DOHH2 (cell line): ENCODE results near the gene APOD.
"Not testable (repeated sequence)": the region's sequence is repeated elsewhere in the genome, so short reads cannot be mapped to it uniquely, and the experiment has no call there.

ENCODE experiments used
- H3F3A ChIP-seq: fragments of 200-600 bp; sonication (generic), shearing (Covaris generic); 2 replicates; pipeline ENCODE4 v1.6.0; 2016; ENCODE audit warnings: antibody characterized with exemption, mild to moderate bottlenecking; ENCODE audit not compliant: control insufficient read depth, insufficient read depth
- H3K27ac ChIP-seq: fragments of 200-600 bp; sonication (generic); 2 replicates; pipeline ENCODE4 v1.5.1; 2014; ENCODE audit warnings: low read depth, mild to moderate bottlenecking, low read length, moderate library complexity
- H3K27me3 ChIP-seq: fragments of 200-600 bp; sonication (generic); 2 replicates; pipeline ENCODE4 v1.6.1; 2014; ENCODE audit warnings: mild to moderate bottlenecking, low read length, mixed read lengths; ENCODE audit not compliant: control insufficient read depth
- H3K36me3 ChIP-seq: fragments of 200-600 bp; sonication (generic); 2 replicates; pipeline ENCODE4 v1.6.1; 2014; ENCODE audit warnings: mild to moderate bottlenecking, low read length, moderate library complexity, mixed read lengths; ENCODE audit not compliant: control insufficient read depth
- H3K4me1 ChIP-seq: fragments of 200-600 bp; sonication (generic); 2 replicates; pipeline ENCODE4 v1.6.1; 2014; ENCODE audit warnings: mild to moderate bottlenecking, low read length, mixed read lengths; ENCODE audit not compliant: control insufficient read depth
- H3K4me2 ChIP-seq: fragments of 200-600 bp; sonication (generic); 2 replicates; pipeline ENCODE4 v1.6.0; 2014; ENCODE audit warnings: mild to moderate bottlenecking, low read length, moderate library complexity
- H3K4me3 ChIP-seq: fragments of 200-600 bp; sonication (generic); 2 replicates; pipeline ENCODE4 v1.5.1; 2014; ENCODE audit warnings: mild to moderate bottlenecking, low read length, mixed read lengths
- H3K79me2 ChIP-seq: fragments of 200-600 bp; sonication (generic); 2 replicates; pipeline ENCODE4 v1.6.1; 2014; ENCODE audit warnings: mild to moderate bottlenecking, low read length, mixed read lengths; ENCODE audit not compliant: control insufficient read depth
- H3K9me2 ChIP-seq: fragments of 200-600 bp; sonication (generic); replicated peaks from 2 replicates; pipeline ENCODE4 v1.6.1; 2014; ENCODE audit warnings: mild to moderate bottlenecking, low read length, mixed read lengths; ENCODE audit not compliant: control insufficient read depth
- H3K9me3 ChIP-seq: fragments of 200-600 bp; sonication (generic); 2 replicates; pipeline ENCODE4 v1.6.1; 2014; ENCODE audit warnings: antibody characterized with exemption, low read length, mixed read lengths; ENCODE audit not compliant: control insufficient read depth, insufficient read depth
- H4K20me1 ChIP-seq: fragments of 200-600 bp; sonication (generic); 2 replicates; pipeline ENCODE4 v1.6.0; 2014; ENCODE audit warnings: low read depth, mild to moderate bottlenecking, antibody characterized with exemption, low read length, moderate library complexity; ENCODE audit not compliant: control insufficient read depth, insufficient read depth
- CTCF ChIP-seq: fragments of 200-600 bp; sonication (generic); IDR thresholded peaks from one replicate; pipeline ENCODE4 v1.5.1; 2014; ENCODE audit warnings: antibody characterized with exemption, mild to moderate bottlenecking, low read depth, low read length; ENCODE audit not compliant: poor library complexity, severe bottlenecking
- EZH2phosphoT487 ChIP-seq: fragments of 200-600 bp; sonication (generic); IDR thresholded peaks from 2 replicates; pipeline ENCODE4 v1.6.1; 2017; ENCODE audit warnings: borderline replicate concordance, mild to moderate bottlenecking, antibody characterized with exemption, low read length, moderate library complexity, mixed read lengths

Gene APOD

GRCh38 chr3:195612075-195612800 is 28.5 kb upstream of the APOD start:
- Histone ChIP-seq H4K20me1 (no peaks in the 10 kb centered on the region), H3K9me2 (no peaks in the 10 kb centered on the region), H3K9me3 (peaks cover 17% of the 10 kb centered on the region; the same call in 1 of the 2 replicates), H3K4me2 (no peak overlapping the region), H3K79me2 (no peaks in the 10 kb centered on the region), H3F3A (no peaks in the 10 kb centered on the region), H3K27ac (no peak overlapping the region), H3K36me3 (no peaks in the 10 kb centered on the region), H3K27me3 (no peaks in the 10 kb centered on the region), H3K4me1 (peaks cover 21% of the 10 kb centered on the region), H3K4me3 (no peak overlapping the region)
- TF ChIP-seq EZH2phosphoT487, result no peak
- TF ChIP-seq CTCF, result no peak

- TF ChIP-seq CTCF, result no peak
- TF ChIP-seq EZH2phosphoT487, result no peak
- Histone ChIP-seq H4K20me1 (no peaks in the 10 kb centered on the region), H3F3A (no peaks in the 10 kb centered on the region), H3K36me3 (no peaks in the 10 kb centered on the region), H3K9me2 (no peaks in the 10 kb centered on the region), H3K4me1 (peaks cover 15% of the 10 kb centered on the region), H3K27ac (no peak overlapping the region), H3K27me3 (no peaks in the 10 kb centered on the region), H3K4me2 (no peak overlapping the region), H3K79me2 (no peaks in the 10 kb centered on the region), H3K9me3 (peaks cover 26% of the 10 kb centered on the region), H3K4me3 (no peak overlapping the region)
Observed at GRCh38 chr3:195609229-195609628, 25.5 kb upstream of the APOD start.

DNA sequence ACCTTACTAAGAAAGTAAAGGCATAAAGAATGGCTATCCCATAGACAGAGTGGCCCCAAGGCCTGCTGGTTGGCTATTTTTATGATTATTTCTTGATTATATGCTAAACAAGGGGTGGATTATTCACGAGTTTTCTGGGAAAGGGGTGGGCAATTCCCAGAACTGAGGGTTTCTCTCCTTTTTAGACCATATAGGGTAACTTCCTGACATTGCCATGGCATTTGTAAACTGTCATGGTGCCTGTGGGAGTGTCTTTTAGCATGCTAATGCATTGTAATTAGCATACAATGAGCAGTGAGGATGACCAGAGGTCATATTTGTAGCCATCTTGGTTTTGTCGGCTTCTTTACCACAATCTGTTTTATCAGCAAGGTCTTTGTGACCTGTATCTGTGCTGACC is 18.0 kb upstream of the APOD start:
- H3K36me3 ChIP-seq, H3K27me3 ChIP-seq, H3F3A ChIP-seq, H4K20me1 ChIP-seq, H3K9me3 ChIP-seq, H3K9me2 ChIP-seq, H3K27ac ChIP-seq, H3K4me2 ChIP-seq, H3K79me2 ChIP-seq, H3K4me3 ChIP-seq: not testable (repeated sequence)
- peaks cover 28% of the 10 kb centered on the region for H3K4me1 ChIP-seq

DNA sequence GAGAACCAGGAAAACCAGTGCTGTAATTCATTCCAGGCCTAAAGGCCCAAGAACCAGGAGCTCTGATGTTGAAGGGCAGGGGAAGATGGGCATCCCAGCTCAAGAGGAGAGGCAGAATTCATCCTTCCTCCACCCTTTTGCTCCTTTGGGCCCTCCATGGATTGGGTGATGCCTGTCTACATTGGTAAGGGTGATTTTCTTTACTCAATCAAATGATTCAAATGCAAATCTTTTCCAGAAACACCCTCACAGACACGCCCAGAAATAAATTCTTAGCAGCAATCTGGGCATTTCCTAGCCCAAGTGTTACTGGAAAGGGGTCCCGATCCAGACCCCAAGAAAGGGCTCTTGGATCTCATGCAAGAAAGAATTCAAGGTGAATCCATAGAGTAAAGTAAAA is 17.6 kb upstream of the APOD start:
- no peaks in the 10 kb centered on the region for H3K9me2 ChIP-seq

DNA sequence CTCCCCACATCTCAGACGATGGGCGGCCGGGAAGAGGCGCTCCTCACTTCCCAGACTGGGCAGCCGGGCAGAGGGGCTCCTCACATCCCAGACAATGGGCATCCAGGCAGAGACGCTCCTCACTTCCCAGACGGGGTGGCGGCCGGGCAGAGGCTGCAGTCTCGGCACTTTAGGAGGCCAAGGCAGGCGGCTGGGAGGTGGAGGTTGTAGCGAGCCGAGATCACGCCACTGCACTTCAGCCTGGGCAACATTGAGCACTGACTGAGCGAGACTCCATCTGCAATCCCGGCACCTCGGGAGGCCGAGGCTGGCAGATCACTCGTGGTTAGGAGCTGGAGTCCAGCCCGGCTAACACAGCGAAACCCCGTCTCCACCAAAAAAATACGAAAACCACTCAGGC is 16.2 kb upstream of the APOD start:
- not testable (repeated sequence) for H4K20me1 ChIP-seq
- H3K4me1 ChIP-seq, result peaks cover 28% of the 10 kb centered on the region

More for the DNA sequence above, 17.6 kb upstream of the APOD start:
- no peak overlapping the region for H3K27ac ChIP-seq
- no peak for TF ChIP-seq CTCF
- no peak for TF ChIP-seq EZH2phosphoT487
- peaks cover 4% of the 10 kb centered on the region for H3K9me3 ChIP-seq
- H3K4me2 ChIP-seq, result no peak overlapping the region
- H3K4me1 ChIP-seq, result peaks cover 28% of the 10 kb centered on the region
- no peaks in the 10 kb centered on the region for H3K36me3 ChIP-seq
- H3F3A ChIP-seq, result no peaks in the 10 kb centered on the region
- no peaks in the 10 kb centered on the region for H3K27me3 ChIP-seq
- no peaks in the 10 kb centered on the region for H3K79me2 ChIP-seq
- no peaks in the 10 kb centered on the region for H4K20me1 ChIP-seq
- H3K4me3 ChIP-seq, result no peak overlapping the region

GRCh38 chr3:195599516-195599915 is 15.8 kb upstream of the APOD start:
- peaks cover 27% of the 10 kb centered on the region for H3K4me1 ChIP-seq
- H3K9me2 ChIP-seq, H3K4me2 ChIP-seq, H3K9me3 ChIP-seq, H3K79me2 ChIP-seq, H3K36me3 ChIP-seq, H3K27me3 ChIP-seq, H3F3A ChIP-seq, H4K20me1 ChIP-seq, H3K4me3 ChIP-seq, H3K27ac ChIP-seq: not testable (repeated sequence)

More for the DNA sequence above, 16.2 kb upstream of the APOD start:
- not testable (repeated sequence) for H3K36me3 ChIP-seq, H3K4me2 ChIP-seq, H3K27ac ChIP-seq, H3F3A ChIP-seq, H3K9me3 ChIP-seq, H3K4me3 ChIP-seq, H3K9me2 ChIP-seq, H3K79me2 ChIP-seq, H3K27me3 ChIP-seq
